SK-N-SH (cell line): ENCODE results near the gene NUP188.
A peak's percentile ranks its signal among the peaks of the same experiment; 100 is the strongest.

Experiments
- CHD2 ChIP-seq: fragments of 150-350 bp; IDR thresholded peaks from 2 replicates; pipeline ENCODE4 v1.6.1; 2018; ENCODE audit warnings: low read length; ENCODE audit not compliant: partially characterized antibody
- CTCF ChIP-seq: fragments of 200-600 bp; sonication (generic); IDR thresholded peaks from 2 replicates; pipeline ENCODE4 v1.6.1; 2017; ENCODE audit warnings: antibody characterized with exemption, mild to moderate bottlenecking, moderate library complexity
- ELF1 ChIP-seq: IDR thresholded peaks from 2 replicates; pipeline ENCODE4 v1.4.0; 2012
- EP300 ChIP-seq, 2 experiments: IDR thresholded peaks; 2 replicates each; pipeline versions ENCODE4 v1.4.0 to v1.6.1; 2012; ENCODE audit warnings: borderline replicate concordance in 1 of 2, low read depth in 1 of 2, low read length in 1 of 2
- FOXM1 ChIP-seq: IDR thresholded peaks from 2 replicates; pipeline ENCODE4 v1.4.0; 2012; ENCODE audit warnings: low read depth, mild to moderate bottlenecking
- MXI1 ChIP-seq: IDR thresholded peaks from 2 replicates; pipeline ENCODE4 v1.6.1; 2012; ENCODE audit warnings: mild to moderate bottlenecking, low read depth, low read length, improper control_type of control experiment
- PBX3 ChIP-seq: IDR thresholded peaks from 2 replicates; pipeline ENCODE4; 2012
- POLR2AphosphoS5 ChIP-seq: IDR thresholded peaks from 2 replicates; pipeline ENCODE4 v1.6.1; 2012; ENCODE audit warnings: low read depth, low read length

- no peak for TF ChIP-seq CTCF
- TF ChIP-seq PBX3: peak; percentile 75
- no peak for TF ChIP-seq POLR2AphosphoS5
- TF ChIP-seq FOXM1: no peak
- no peak for TF ChIP-seq MXI1
- TF ChIP-seq ELF1: no peak
- TF ChIP-seq CHD2: peak; percentile 21
- no peak for TF ChIP-seq EP300 (IDR thresholded peaks at IDR 0.05; ENCODE audit: borderline replicate concordance in 1 of 2, low read depth in 1 of 2, low read length in 1 of 2)
Observed at GRCh38 chr9:129023036-129023907, 75.8 kb downstream of the NUP188 start.
